NCI-H446 treated with DMSO at 0.1 percent for 48 hours (cell line): ENCODE data around the gene WASL.
"Not testable (repeated sequence)": the region's sequence is repeated elsewhere in the genome, so short reads cannot be mapped to it uniquely, and the experiment has no call there.

ENCODE experiments used
- DNase-seq: peaks from one replicate; lab custom pipeline; 2025; lab: John Stamatoyannopoulos, UW

Gene WASL

DNA sequence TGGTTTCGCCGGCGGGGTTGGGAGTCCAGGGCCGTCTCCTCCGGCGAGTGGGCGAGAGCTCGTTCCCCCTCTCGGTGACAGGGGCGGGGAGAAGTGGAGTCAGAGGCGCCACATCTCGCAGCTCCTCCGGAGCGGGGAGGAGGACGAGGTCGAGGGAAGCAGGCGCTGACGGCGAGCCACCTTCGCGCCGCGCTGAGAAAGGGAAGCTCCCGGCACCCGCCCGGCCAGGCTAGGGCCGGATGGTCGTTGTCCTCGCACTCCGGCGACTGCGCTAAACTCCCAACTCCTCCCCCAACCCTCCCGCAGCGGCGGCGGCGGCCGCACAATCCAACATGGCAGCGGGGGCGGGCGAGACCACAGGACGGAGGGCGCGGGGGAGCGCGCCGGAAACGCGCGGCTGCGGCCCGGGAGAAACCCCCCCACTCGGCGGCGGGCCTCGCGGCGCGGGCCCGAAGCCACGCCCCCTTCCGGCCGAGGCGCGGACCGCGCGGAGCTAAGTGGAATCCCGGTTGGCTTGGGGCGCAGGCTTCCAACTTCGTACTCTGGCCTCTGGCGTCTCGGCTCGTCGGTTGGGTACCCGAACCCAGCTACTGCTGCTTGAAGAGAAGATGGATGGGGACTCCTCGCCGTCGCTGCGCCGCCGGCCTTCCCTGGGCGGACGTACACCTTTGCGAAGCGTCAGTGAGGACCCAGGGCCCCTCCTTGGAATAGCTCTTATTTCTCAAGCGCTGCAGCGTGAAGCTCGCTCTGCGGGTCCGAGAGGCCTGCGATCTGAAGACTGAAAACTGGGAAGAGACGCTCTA lies at the start of gene WASL:
Gene WASL (minus strand): TSS at position 270 of the 803 bp plus-strand sequence. CDS start 269 bp downstream, at position 1.
- DNase-seq: peak; percentile 70

DNA sequence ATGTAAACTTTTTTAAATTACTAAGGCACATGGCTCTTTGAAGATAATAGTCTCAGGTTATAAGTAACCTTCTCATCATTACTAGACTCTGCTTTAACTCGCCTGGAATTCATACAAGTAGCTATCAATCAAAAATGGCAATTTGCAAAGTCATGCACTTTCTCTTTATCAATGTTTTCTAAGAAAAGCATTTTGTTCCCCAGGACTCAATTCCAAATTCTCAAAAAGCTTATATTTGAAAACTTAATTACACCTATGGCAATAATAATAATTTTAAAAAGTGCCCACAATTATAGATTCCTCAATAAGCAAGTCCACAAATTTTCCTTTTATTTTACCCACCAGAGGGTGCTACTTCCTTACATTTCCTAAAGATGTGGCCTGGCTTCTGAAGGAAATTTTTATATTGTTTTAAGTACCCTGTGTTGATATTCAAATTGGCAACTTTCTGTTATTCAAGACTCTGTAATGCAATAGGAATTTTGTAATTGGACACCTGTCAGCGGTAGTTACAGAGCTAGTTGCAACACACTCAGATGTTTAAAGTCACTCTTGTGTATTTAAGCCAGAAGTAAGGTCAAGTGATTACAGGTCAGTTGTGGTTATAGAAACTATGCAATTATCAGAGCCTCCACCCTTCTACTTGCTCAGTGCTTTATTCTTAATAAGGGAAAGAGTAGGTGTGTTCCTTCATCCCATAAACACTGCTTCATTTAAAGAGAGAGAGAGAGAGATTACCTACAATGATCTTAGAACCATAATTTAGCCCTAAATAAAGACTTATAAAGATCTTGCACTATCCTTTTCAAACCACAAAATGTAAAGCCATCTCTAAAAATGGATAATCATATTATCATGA lies 49.1 kb upstream of the WASL start:
- DNase-seq: peak; percentile 19

GRCh38 chr7:123796568-123796967 lies 47.8 kb upstream of the WASL start:
- no peak for DNase-seq

GRCh38 chr7:123795917-123796316 lies 47.1 kb upstream of the WASL start:
- no peak for DNase-seq

DNA sequence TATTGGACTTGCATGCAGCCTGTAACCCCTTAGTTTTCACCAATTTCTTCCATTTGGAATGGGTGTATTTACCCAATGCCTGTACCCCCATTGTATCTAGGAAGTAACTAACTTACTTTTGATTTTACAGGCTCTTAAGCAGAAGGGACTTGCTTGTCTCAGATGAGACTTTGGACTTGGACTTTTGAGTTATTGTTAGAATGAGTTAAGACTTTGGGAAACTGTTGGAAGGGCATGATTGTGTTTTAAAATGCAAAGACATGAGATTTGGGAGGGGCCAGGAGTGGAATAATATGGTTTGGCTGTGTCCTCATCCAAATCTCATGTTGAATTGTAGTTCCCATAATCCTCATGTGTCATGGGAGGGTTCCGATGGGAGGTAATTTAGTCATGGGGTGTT lies 46.3 kb upstream of the WASL start:
- DNase-seq: not testable (repeated sequence)

- no peak for DNase-seq
Observed at GRCh38 chr7:123792547-123792946, 43.7 kb upstream of the WASL start.

- DNase-seq: no peak
Observed at GRCh38 chr7:123791001-123791400, 42.2 kb upstream of the WASL start.

DNA sequence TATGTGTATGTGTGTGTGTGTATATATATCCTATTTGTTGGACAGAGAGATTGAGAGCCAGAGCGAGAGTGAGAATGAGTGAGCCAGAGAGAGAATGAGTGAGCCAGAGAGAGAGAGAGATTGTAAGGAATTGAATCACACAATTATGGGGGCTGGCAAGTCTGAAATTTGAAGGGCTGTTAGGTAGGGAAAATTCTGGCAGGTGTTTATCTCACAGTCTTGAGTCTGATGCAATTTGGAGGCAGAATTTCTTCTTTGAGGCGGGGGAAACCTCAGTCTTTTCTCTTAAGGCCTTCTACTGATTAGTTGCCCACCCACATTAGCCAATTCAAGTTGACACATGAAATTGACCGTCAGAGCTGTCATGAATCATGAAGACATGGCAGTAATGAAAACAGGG lies 41.0 kb upstream of the WASL start:
- no peak for DNase-seq

DNA sequence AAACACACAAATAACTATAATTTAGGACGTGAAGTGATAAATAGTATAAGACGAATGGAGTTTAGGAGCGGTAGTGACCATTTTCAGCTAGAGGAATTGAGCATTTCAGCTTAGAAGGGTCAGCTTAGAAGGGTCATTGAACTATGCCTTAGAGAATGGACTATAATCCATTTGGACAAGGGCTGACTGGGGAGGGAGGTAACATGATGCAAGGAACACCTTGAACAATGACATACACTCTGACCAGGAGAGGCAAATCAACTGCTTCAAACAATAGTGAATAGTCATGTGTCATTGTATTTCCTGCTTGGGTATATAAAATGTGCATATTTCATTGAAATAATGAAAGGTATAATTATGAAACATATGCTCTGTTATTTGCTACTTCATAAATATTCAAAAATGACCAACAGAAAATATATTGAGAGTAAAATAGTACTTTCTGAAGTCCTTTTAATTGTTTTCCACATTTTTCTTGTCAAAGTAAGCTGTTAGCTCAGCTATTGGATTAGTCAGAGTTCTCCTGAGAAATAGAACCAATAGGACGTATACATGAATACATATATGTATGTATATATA lies 40.5 kb upstream of the WASL start:
- DNase-seq: no peak

- DNase-seq: no peak
Observed at GRCh38 chr7:123788584-123788983, 39.8 kb upstream of the WASL start.

- no peak for DNase-seq
Observed at GRCh38 chr7:123787220-123788007, 38.6 kb upstream of the WASL start.

DNA sequence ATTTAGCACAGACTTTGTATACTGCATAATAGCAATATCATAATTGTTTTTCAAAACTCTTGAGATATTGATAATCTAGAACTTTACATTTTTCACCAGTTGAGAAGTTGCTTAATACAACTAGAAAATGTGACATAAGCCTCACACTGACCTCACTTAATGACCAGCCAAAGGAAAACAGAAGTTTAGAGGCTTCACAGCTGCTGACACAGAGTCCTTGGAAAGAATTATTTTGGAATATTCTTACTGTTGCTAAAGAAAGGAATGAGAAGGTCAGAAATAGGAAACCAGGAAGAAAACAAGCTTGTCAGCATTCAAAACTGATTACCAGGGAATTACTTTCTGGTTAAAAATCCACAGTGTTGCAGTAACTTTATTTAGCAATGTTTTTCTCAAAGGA lies 35.5 kb upstream of the WASL start:
- DNase-seq: no peak

DNA sequence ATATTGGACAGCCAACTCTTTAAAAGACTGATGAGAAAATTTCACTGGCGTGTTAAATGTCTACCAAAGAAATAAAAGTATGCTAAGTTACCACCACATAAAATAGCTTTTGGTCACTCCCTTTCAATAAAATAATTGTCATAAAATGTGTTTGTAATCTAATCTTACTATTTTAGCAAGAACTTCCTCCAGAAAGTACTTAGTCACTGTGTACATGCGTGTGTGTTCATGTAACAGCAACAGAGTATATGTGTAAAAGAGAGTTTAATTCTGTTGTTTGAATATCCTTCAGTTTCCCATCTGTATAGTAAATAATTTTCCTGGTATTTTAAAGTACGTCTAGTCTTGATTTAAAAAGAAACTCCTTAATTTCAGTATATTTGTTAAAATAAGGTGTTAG lies 35.0 kb upstream of the WASL start:
- DNase-seq: no peak

- no peak for DNase-seq
Observed at GRCh38 chr7:123782071-123782798, 33.4 kb upstream of the WASL start.

DNA sequence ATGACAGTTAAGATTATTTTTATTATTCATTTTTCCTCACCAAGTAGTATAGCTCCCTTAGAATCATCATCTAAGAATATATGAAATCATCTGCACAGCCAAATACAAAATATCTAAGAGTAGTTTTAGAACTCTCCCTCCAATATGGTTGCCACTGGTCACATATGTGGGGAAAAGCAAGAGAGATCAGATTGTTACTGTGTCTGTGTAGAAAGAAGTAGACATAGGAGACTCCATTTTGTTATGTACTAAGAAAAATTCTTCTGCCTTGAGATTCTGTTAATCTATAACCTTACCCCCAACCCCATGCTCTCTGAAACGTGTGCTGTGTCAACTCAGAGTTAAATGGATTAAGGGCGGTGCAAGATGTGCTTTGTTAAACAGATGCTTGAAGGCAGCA lies 31.7 kb upstream of the WASL start:
- DNase-seq: not testable (repeated sequence)

DNA sequence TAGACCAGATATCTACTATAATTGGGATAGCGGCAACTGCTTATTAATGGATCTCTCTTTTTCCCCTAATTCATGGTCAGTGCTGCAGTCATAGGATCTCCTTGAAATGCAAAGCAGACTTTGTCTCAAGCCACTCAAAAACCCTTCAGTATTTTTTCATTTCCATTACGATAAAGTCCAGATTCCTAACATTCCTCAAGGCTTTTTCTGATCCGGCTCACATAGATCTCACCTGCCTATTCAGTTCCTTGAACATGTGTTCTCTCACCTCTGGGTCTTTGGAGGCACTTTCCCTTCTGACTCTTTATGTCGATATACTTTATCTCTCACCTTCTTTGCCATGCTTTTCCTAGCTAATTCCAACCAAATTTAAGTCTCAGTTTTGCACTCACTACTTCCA lies 25.7 kb upstream of the WASL start:
- no peak for DNase-seq

DNA sequence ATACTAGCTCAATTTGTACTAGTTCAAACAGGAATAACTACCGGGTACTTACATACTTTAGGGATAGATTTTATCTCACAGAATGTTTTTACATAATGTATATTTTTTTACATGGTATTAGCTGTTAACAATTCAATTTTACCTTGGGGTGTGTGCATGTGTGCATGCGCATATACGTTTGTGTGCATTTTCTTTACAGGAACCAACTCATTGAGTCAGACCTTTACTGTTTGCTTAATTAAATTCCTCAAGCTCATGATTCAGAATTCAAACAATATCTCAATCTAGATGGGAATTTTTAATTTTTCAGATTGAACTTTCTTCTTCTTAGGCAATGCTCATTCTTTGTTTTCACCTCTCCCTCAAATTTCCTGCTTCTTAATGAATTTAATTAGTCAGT lies 24.7 kb upstream of the WASL start:
- DNase-seq: no peak

DNA sequence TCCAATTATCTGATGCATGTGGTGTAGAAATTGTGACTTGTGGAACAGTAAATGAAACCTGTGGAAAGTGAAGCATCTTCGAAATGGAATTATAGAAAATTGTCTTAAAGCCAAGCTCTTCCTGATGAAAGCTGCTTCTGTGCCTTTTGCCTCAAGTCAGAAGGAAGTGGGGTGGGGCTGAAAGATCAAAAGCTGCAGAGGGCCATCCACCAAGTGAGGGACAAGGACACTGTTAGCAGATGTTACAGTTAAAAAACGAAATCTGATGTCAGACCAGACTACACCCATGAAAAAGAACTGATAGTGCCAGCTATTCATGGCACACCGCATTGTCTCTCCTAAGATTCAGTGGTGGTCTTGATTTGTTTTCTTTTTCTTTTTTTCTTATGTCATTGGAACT lies 23.8 kb upstream of the WASL start:
- DNase-seq: no peak

- DNase-seq: no peak
Observed at GRCh38 chr7:123771846-123772245, 23.0 kb upstream of the WASL start.

GRCh38 chr7:123771256-123771655 lies 22.5 kb upstream of the WASL start:
- no peak for DNase-seq

DNA sequence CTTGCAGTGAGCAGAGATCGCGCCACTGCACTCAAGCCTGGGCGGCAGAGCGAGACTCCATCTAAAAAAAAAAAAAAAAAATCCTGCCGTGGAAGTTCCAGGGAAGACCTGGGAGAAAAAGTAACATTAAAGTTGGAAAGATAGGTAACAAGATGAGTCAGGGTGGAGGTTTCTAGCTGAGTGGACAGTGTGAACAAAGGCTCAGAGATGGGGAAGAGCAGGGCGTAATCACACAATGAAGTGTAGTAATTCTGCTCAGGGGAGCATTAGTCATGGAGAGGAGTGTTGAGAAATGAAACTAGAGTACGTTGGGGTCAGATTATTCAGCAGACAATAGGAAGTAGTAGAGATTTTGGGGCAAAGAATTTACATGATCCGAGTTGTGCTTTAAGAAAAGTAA lies 21.6 kb upstream of the WASL start:
- no peak for DNase-seq
